CD4-positive, alpha-beta memory T cell (primary cell): ENCODE measurements around the gene PCBP3. TPM values are rescaled to one million over a fixed set of nuclear protein-coding genes. Genes with fewer than 3 reads are reported as not detected.

Source experiments
- CTCF ChIA-PET: fragments of 350-600 bp; sonication (Branson Sonifier 250); formaldehyde crosslinking; loops from one replicate; lab custom pipeline; 2021; ENCODE audit warnings: inconsistent platforms; ENCODE audit not compliant: partially characterized antibody; lab: Charles Lee
- POLR2A ChIA-PET: fragments of 350-600 bp; sonication (Branson Sonifier 250); formaldehyde crosslinking; loops from one replicate; lab custom pipeline; 2021; ENCODE audit not compliant: partially characterized antibody; lab: Charles Lee
- DNase-seq, 5 donors: peaks; one replicate each; pipeline versions ENCODE4 v3.0.0 to v3.0.0-alpha.2; 2020 to 2022; ENCODE audit warnings: mixed read lengths in 1 of 5
- H3K27ac ChIP-seq: one replicate; pipeline ENCODE4 v1.7.0; 2013; ENCODE audit warnings: low read depth, low read length
- H3K27me3 ChIP-seq: 2 replicates; pipeline ENCODE4 v1.7.0; 2013; ENCODE audit warnings: mild to moderate bottlenecking, low read length, moderate library complexity; ENCODE audit not compliant: insufficient read depth
- H3K36me3 ChIP-seq: 2 replicates; pipeline ENCODE4 v1.7.0; 2013; ENCODE audit warnings: mild to moderate bottlenecking, low read length, moderate library complexity; ENCODE audit not compliant: insufficient read depth
- H3K4me1 ChIP-seq: 2 replicates; pipeline ENCODE4 v1.7.0; 2013; ENCODE audit warnings: mild to moderate bottlenecking, low read length, moderate library complexity; ENCODE audit not compliant: insufficient read depth
- H3K4me3 ChIP-seq, 2 donors: one replicate each; pipeline ENCODE4 v1.7.0; 2013; ENCODE audit warnings: low read length in 2 of 2, mild to moderate bottlenecking in 1 of 2
- H3K9me3 ChIP-seq, 2 donors: one replicate each; pipeline ENCODE4 v1.7.0; 2013; ENCODE audit warnings: low read length in 2 of 2, control low read depth in 1 of 2; ENCODE audit not compliant: control insufficient read depth in 1 of 2
- H3K27ac Mint-ChIP-seq, 7 donors: one replicate each; pipeline ENCODE4 v1.8.0; 2020 to 2021; ENCODE audit warnings: mixed read lengths in 7 of 7, mild to moderate bottlenecking in 6 of 7, inconsistent platforms in 3 of 7, moderate library complexity in 3 of 7
- H3K27me3 Mint-ChIP-seq, 2 donors: one replicate each; pipeline ENCODE4 v1.8.0; 2020 to 2021; ENCODE audit warnings: mixed read lengths in 2 of 2
- H3K36me3 Mint-ChIP-seq, 2 donors: one replicate each; pipeline ENCODE4 v1.8.0; 2020 to 2021; ENCODE audit warnings: mixed read lengths in 2 of 2, inconsistent platforms in 1 of 2, mild to moderate bottlenecking in 1 of 2
- H3K4me1 Mint-ChIP-seq, 4 donors: one replicate each; pipeline ENCODE4 v1.8.0; 2020 to 2021; ENCODE audit warnings: mixed read lengths in 4 of 4, mild to moderate bottlenecking in 1 of 4
- H3K4me3 Mint-ChIP-seq, 8 donors: one replicate each; pipeline ENCODE4 v1.8.0; 2020 to 2021; ENCODE audit warnings: mixed read lengths in 8 of 8, mild to moderate bottlenecking in 7 of 8, moderate library complexity in 6 of 8, inconsistent platforms in 3 of 8
- H3K9me3 Mint-ChIP-seq, 8 donors: one replicate each; pipeline ENCODE4 v1.8.0; 2020 to 2021; ENCODE audit warnings: mixed read lengths in 8 of 8, mild to moderate bottlenecking in 5 of 8, inconsistent platforms in 3 of 8, moderate library complexity in 1 of 8
- intact Hi-C: fragments of 100-400 bp; cut with micrococcal nuclease; formaldehyde crosslinking; loops from one replicate; pipeline ENCODE4 v1.15.1; 2023
- polyA plus RNA-seq, 2 donors: library from polyadenylated mRNA; unstranded; fragments of 300-500 nt; fragmentation: Illumina TruSeq; gene quantifications; one replicate each; pipeline ENCODE4 v1.2.3, GENCODE V29; 2021
- total RNA-seq, 2 experiments: library from RNA; stranded (reverse); gene quantifications; one replicate each; pipeline ENCODE4 v1.2.3, GENCODE V29; 2021

PCBP3 gene
- total and polyA plus RNA-seq, 4 experiments from 2014 or later, result 0.36 to 1.6 (median 1.0) TPM

- Histone ChIP-seq H3K36me3 (no peaks in the 10 kb centered on the region), H3K27me3 (no peaks in the 10 kb centered on the region), H3K9me3 (no peaks in the 10 kb centered on the region), H3K4me1 (peaks cover 20% of the 10 kb centered on the region), H3K27ac (no peak overlapping the region), H3K4me3 (no peak overlapping the region)
- intact Hi-C loops, result no loop called here
- peaks cover 17 to 28% (median 22%) of the 10 kb centered on the region in 4 donors for H3K4me1 Mint-ChIP-seq
- CTCF ChIA-PET, result no interaction called here
- POLR2A ChIA-PET, result no interaction called here
- H3K27ac Mint-ChIP-seq, result no peak overlapping the region
- no peaks in the 10 kb centered on the region for H3K36me3 Mint-ChIP-seq
- H3K4me3 Mint-ChIP-seq, result no peak overlapping the region
- peaks cover 0 to 8% of the 10 kb centered on the region in 2 donors for H3K27me3 Mint-ChIP-seq
- H3K9me3 Mint-ChIP-seq, result peaks cover 0 to 3% (median 0%) of the 10 kb centered on the region in 8 donors
- no peak for DNase-seq
These were observed 233.1 kb downstream of the PCBP3 start for GRCh38 chr21:45876381-45877170.

- Mint-ChIP-seq H3K4me3 (no peak overlapping the region), H3K4me1 (peaks cover 21 to 34% (median 26%) of the 10 kb centered on the region in 4 donors), H3K27ac (no peak overlapping the region), H3K9me3 (peaks cover 0 to 3% (median 0%) of the 10 kb centered on the region in 8 donors), H3K27me3 (peaks cover 0 to 8% of the 10 kb centered on the region in 2 donors), H3K36me3 (no peaks in the 10 kb centered on the region)
- POLR2A ChIA-PET, result no interaction called here
- intact Hi-C loops, result no loop called here
- peaks cover 20% of the 10 kb centered on the region for H3K4me1 ChIP-seq
- CTCF ChIA-PET, result no interaction called here
- H3K27me3 ChIP-seq, result no peaks in the 10 kb centered on the region
- no peak for DNase-seq
- H3K27ac ChIP-seq, result no peak overlapping the region
- no peaks in the 10 kb centered on the region for H3K36me3 ChIP-seq
- no peaks in the 10 kb centered on the region for H3K9me3 ChIP-seq
- no peak overlapping the region for H3K4me3 ChIP-seq
These were observed 233.6 kb downstream of the PCBP3 start for GRCh38 chr21:45877171-45877438.

- Mint-ChIP-seq H3K27ac (no peak overlapping the region), H3K9me3 (peaks cover 0 to 3% (median 0%) of the 10 kb centered on the region in 8 donors), H3K4me1 (peaks cover 24 to 42% (median 32%) of the 10 kb centered on the region in 4 donors), H3K36me3 (no peaks in the 10 kb centered on the region), H3K4me3 (no peak overlapping the region), H3K27me3 (peaks cover 0 to 6% of the 10 kb centered on the region in 2 donors)
- Histone ChIP-seq H3K4me3 (no peak overlapping the region), H3K27ac (no peak overlapping the region), H3K9me3 (no peaks in the 10 kb centered on the region), H3K36me3 (no peaks in the 10 kb centered on the region), H3K4me1 (peaks cover 20% of the 10 kb centered on the region), H3K27me3 (no peaks in the 10 kb centered on the region)
- DNase-seq, result no peak
- POLR2A ChIA-PET, result no interaction called here
- intact Hi-C loops, result no loop called here
- CTCF ChIA-PET, result no interaction called here
These were observed 234.4 kb downstream of the PCBP3 start for GRCh38 chr21:45877821-45878469.

GRCh38 chr21:45880097-45881068, 236.9 kb downstream of the PCBP3 start:
- H3K27ac Mint-ChIP-seq, result peak overlapping the region in 4 of 7 donors; percentile 27 to 47 (median 39)
- Histone ChIP-seq H3K27ac (no peak overlapping the region), H3K9me3 (no peaks in the 10 kb centered on the region), H3K36me3 (no peaks in the 10 kb centered on the region), H3K27me3 (no peaks in the 10 kb centered on the region), H3K4me1 (peaks cover 38% of the 10 kb centered on the region), H3K4me3 (no peak overlapping the region)
- intact Hi-C loops, result loop anchor here (1.0 kb wide), 1 partner anchor 43 kb away; no protein-coding TSS in a partner anchor
- H3K9me3 Mint-ChIP-seq, result peaks cover 0 to under 1% (median 0%) of the 10 kb centered on the region in 8 donors
- H3K36me3 Mint-ChIP-seq, result no peaks in the 10 kb centered on the region
- H3K4me1 Mint-ChIP-seq, result peaks cover 37 to 65% (median 47%) of the 10 kb centered on the region in 4 donors
- CTCF ChIA-PET, result interaction anchor here (1.0 to 3.2 kb wide), 9 partner anchors 9 to 46 kb away, joined by 3 to 16 read pairs (median 5); no protein-coding TSS in a partner anchor
- peak overlapping the region in 7 of 8 donors; percentile 12 to 82 (median 53) for H3K4me3 Mint-ChIP-seq
- no peaks in the 10 kb centered on the region for H3K27me3 Mint-ChIP-seq
- DNase-seq, result peak; percentile 53 to 77 (median 67)
- POLR2A ChIA-PET, result interaction anchor here (1.1 to 1.8 kb wide), 2 partner anchors 10 to 12 kb away, joined by 3 to 5 read pairs; no protein-coding TSS in a partner anchor

- intact Hi-C loops, result no loop called here
- Mint-ChIP-seq H3K4me3 (peak overlapping the region in 1 of 8 donors; percentile 50), H3K9me3 (peaks cover 0 to 6% (median under 1%) of the 10 kb centered on the region in 8 donors), H3K27me3 (no peaks in the 10 kb centered on the region), H3K36me3 (no peaks in the 10 kb centered on the region), H3K27ac (peak overlapping the region in 1 of 7 donors; percentile 87), H3K4me1 (peaks cover 55 to 87% (median 67%) of the 10 kb centered on the region in 4 donors)
- CTCF ChIA-PET, result no interaction called here
- DNase-seq, result no peak
- H3K27me3 ChIP-seq, result no peaks in the 10 kb centered on the region
- POLR2A ChIA-PET, result interaction anchor here (1.8 kb wide), 1 partner anchor 8 kb away, joined by 5 read pairs; no protein-coding TSS in a partner anchor
- no peak overlapping the region for H3K27ac ChIP-seq
- H3K36me3 ChIP-seq, result no peaks in the 10 kb centered on the region
- H3K9me3 ChIP-seq, result no peaks in the 10 kb centered on the region
- H3K4me1 ChIP-seq, result peaks cover 59% of the 10 kb centered on the region
- H3K4me3 ChIP-seq, result no peak overlapping the region
These were observed 239.1 kb downstream of the PCBP3 start for GRCh38 chr21:45882645-45883044.

- H3K36me3 ChIP-seq, result no peaks in the 10 kb centered on the region
- H3K27me3 ChIP-seq, result no peaks in the 10 kb centered on the region
- no peak overlapping the region for H3K4me3 ChIP-seq
- no peak overlapping the region for H3K27ac ChIP-seq
- Mint-ChIP-seq H3K27ac (peak overlapping the region in 1 of 7 donors; percentile 87), H3K4me3 (peak overlapping the region in 1 of 8 donors; percentile 50), H3K9me3 (peaks cover 0 to 6% (median under 1%) of the 10 kb centered on the region in 8 donors), H3K27me3 (no peaks in the 10 kb centered on the region), H3K4me1 (peaks cover 57 to 90% (median 70%) of the 10 kb centered on the region in 4 donors), H3K36me3 (no peaks in the 10 kb centered on the region)
- no peak for DNase-seq
- intact Hi-C loops, result no loop called here
- H3K4me1 ChIP-seq, result peaks cover 64% of the 10 kb centered on the region
- H3K9me3 ChIP-seq, result no peaks in the 10 kb centered on the region
- ChIA-PET POLR2A (no interaction called here), CTCF (no interaction called here)
These were observed 239.6 kb downstream of the PCBP3 start for GRCh38 chr21:45883090-45883489.
